Cardiac septum (tissue), 1 donor: ENCODE data around the gene CEACAM21. TPM values are rescaled to one million over a fixed set of nuclear protein-coding genes. Genes with fewer than 3 reads are reported as not detected.

Experiments
- DNase-seq: peaks from one replicate; pipeline ENCODE4 v3.0.0-alpha.2; 2020; ENCODE audit warnings: low spot score
- intact Hi-C: fragments of 100-400 bp; cut with DNase I; formaldehyde crosslinking; loops from one replicate; pipeline ENCODE4 v1.14.0; 2022
- total RNA-seq: library from RNA; stranded (reverse); fragmentation: NEBNext Ultra II Directional; extraction: Animal tissue kit (Norgen Biotek cat#: 25700); gene quantifications from one replicate; pipeline ENCODE4 v1.2.1, GENCODE V29; 2021
- donor health status: DM: no; HTN: no; CAD: no.

Gene CEACAM21
- total RNA-seq, 1 donor from 2014 or later = 0.27 TPM

- DNase-seq = no peak
- intact Hi-C loops = no loop called here
Measured at GRCh38 chr19:41548047-41548446, 27.9 kb upstream of the CEACAM21 start.

GRCh38 chr19:41548954-41549688 is 26.8 kb upstream of the CEACAM21 start:
- no peak for DNase-seq
- intact Hi-C loops = no loop called here

- intact Hi-C loops = no loop called here
Measured at GRCh38 chr19:41549884-41550283, 26.1 kb upstream of the CEACAM21 start.

GRCh38 chr19:41551212-41551610 is 24.8 kb upstream of the CEACAM21 start:
- intact Hi-C loops = no loop called here
- no peak for DNase-seq

More at GRCh38 chr19:41549884-41550283, 26.1 kb upstream of the CEACAM21 start:
- no peak for DNase-seq

- no peak for DNase-seq
- intact Hi-C loops = no loop called here
Measured at GRCh38 chr19:41551711-41552110, 24.3 kb upstream of the CEACAM21 start.

GRCh38 chr19:41552558-41552957 is 23.4 kb upstream of the CEACAM21 start:
- intact Hi-C loops = no loop called here
- DNase-seq = no peak

GRCh38 chr19:41553804-41554203 is 22.2 kb upstream of the CEACAM21 start:
- no peak for DNase-seq
- intact Hi-C loops = no loop called here

GRCh38 chr19:41554907-41555306 is 21.1 kb upstream of the CEACAM21 start:
- no peak for DNase-seq
- intact Hi-C loops = no loop called here

- intact Hi-C loops = no loop called here
Measured at GRCh38 chr19:41555748-41556147, 20.2 kb upstream of the CEACAM21 start.

GRCh38 chr19:41563854-41564514 is 12.0 kb upstream of the CEACAM21 start:
- DNase-seq = no peak
- intact Hi-C loops = loop anchor here (1.0 kb wide), 1 partner anchor 115 kb away; no protein-coding TSS in a partner anchor

More at GRCh38 chr19:41555748-41556147, 20.2 kb upstream of the CEACAM21 start:
- DNase-seq = no peak

GRCh38 chr19:41564515-41565378 is 11.2 kb upstream of the CEACAM21 start:
- intact Hi-C loops = no loop called here
- no peak for DNase-seq

GRCh38 chr19:41565379-41565720 is 10.6 kb upstream of the CEACAM21 start:
- no peak for DNase-seq
- intact Hi-C loops = no loop called here

- no peak for DNase-seq
- intact Hi-C loops = no loop called here
Measured at GRCh38 chr19:41566001-41566400, 10.0 kb upstream of the CEACAM21 start.

- intact Hi-C loops = no loop called here
- no peak for DNase-seq
Measured at GRCh38 chr19:41569481-41570150, 6.3 kb upstream of the CEACAM21 start.

- DNase-seq = no peak
- intact Hi-C loops = no loop called here
Measured at GRCh38 chr19:41570179-41570578, 5.8 kb upstream of the CEACAM21 start.

- intact Hi-C loops = no loop called here
- DNase-seq = peak; percentile 86
Measured at GRCh38 chr19:41570639-41571112, 5.3 kb upstream of the CEACAM21 start.

GRCh38 chr19:41577144-41577830 is 1.3 kb downstream of the CEACAM21 start:
- intact Hi-C loops = no loop called here
- no peak for DNase-seq

GRCh38 chr19:41577833-41578232 is 1.9 kb downstream of the CEACAM21 start:
- intact Hi-C loops = no loop called here
- no peak for DNase-seq

- DNase-seq = no peak
- intact Hi-C loops = no loop called here
Measured at GRCh38 chr19:41578886-41579285, 2.9 kb downstream of the CEACAM21 start.
